ENCODE results near the gene HECTD4.
"Not testable (repeated sequence)": the region's sequence is repeated elsewhere in the genome, so short reads cannot be mapped to it uniquely, and the experiment has no call there.

The HECTD4 gene

DNA sequence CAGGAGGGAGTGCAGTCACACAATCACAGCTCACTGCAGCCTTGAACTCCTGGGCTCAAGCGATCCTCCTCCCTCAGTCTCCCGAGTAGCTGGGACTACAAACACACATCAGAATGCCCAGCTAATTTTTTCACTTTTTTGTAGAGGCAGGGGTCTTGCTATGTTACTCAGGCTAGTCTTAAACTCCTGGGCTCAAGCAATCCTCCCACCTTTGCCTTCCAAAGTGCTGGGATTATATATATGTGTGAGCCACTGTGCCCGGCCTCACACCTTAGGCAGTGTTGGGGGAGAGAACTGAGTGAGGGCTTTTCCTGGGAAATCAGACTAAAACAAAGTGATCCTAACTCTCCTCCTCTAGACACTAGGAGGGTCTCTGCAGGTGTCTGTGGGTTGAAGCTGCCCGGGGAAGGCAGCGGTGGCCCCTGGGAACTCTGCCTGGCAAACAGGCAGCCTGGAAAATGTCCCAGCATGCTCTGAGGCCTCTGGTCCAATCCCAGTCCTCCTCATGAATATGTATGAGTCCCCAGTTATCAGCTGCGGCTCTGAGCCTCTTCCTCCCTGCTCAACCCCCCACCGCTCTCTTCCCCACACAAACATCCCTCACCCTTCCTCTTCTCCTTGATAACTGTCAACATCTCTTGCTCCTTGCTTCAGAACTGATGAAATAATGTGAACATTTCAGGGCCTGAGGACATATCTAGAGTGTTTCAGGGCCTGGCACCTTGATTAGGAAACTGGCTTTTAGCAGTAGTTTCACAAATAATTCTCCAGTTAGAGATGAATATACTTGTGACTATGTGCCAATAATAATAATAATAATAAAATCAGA is 265.8 kb downstream of the HECTD4 start:
- DNase-seq (ENCODE audit: low read depth) = no peak

DNA sequence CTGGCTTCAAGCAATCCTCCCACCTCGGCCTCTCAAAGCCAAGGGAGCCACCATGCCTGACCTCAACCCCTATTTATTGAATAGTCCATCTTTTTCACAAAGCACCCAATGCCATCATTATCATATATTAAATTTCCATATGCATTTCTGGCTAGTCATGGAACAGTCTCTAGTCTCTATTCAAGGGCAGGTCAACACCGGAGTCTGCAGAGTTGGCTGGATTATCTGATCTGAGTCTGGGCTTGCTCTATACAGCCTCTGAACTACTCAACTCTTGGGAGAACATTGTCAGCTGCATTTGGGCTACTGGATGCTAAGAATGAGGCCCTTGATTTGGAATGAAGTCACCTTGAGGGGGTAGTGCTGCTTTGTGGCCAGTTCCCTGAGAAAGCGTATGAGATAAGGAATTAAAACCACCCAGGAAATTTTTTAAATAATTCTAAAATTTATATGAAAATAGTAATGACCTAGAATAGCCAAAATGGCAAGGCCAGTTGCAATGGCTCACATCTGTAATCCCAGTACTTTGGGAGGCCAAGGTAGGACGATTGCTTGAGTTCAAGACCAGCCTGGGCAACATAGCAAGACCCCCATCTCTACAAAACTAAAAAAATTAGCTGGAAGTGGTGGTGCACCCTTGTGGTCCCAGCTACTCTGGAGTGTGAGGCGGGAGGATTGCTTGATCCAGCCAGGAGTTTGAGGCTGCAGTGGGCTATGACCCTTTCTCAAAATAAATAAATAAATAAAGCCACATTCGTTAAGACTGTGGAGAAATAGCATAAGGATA is 266.8 kb downstream of the HECTD4 start:
- DNase-seq (ENCODE audit: low read depth) = no peak

DNA sequence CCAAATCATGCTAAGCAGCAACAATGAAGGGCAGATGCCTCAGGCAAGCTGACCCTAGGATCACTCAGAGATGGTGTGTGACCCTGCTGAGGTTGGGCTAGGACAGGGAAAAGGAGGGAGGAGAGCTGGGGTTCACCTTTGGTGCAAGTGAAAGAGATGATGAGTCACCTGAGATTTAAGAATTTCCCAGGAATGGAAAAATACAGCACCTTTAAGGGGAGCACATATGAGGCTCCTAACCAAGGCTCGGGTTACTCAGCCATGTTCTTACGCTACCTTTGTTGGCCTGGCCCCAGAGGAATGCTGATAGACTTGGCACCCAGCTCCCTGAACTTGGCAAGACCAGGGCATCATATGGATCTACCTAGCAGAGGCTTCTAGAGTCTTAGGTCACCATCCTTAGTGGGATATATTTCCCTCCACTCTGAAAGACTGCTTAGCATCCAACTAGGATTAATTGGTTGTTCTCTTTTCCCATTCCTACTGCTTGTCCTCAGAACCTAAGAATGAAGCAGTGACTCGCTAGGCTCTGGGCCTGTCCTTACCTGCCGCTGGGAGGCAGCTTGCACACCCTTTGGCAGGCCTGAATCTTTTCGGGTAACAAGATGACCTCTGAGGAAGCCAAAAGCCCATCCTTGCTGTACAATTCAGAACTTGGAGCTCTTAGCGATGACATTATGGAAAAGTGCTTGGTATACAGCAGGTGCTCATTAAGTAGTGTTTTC is 269.7 kb downstream of the HECTD4 start:
- no peak for DNase-seq (ENCODE audit: low read depth)

DNA sequence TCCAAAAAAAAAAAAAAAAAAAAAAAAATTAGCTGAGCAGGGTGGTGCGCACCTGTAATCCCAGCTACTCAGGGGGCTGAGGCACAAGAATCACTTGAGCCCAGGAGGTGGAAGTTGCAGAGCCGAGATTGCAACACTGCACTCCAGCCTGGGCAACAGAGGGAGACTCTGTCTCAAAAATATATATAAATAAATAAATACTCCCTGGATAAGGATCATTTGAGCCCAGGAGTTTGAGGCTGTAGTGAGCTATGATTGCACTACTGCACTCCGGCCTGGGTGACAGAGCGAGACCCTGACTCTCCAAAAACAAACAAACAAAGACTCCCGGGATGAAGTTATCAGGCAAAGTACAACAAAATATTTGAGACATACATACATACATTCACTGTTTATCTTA is 270.3 kb downstream of the HECTD4 start:
- no peak for DNase-seq (ENCODE audit: low read depth)

DNA sequence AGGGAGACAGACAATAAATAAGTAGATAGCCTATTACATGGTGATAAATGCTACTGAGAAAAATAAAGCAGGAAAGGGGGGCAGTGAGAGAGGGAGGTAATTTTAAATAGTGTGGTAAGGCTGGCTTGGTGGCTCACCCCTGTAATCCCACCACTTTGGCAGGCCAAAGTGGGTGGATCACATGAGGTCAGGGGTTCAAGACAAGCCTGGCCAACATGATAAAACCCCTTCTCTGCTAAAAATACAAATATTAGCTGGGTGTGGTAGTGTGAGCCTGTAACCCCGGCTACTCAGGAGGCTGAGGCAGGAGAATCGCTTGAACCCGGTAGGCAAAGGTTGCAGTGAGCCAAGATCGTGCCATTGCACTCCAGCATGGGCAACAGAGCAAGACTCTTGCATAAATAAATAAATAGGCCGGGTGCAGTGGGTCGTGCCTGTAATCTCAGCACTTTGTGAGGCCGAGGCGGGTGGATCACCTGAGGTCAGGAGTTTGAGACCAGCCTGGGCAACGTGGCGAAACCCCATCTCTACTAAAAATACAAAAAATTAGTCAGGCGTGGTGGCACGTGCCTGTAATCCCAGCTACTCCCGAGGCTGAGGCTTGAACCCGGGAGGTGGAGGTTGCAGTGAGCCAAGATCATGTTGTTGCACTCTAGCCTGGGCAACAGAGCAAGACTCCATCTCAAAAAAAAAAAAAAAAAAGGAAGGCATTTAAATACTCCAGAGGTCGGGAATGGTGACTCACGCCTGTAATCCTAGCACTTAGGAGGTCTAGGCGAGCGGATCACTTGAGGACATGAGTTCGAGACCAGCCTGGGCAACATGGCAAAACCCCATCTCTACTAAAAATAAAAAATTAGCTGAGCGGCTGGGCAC is 271.2 kb downstream of the HECTD4 start:
- not testable (repeated sequence) for DNase-seq (ENCODE audit: low read depth)

Data from non-pigmented ciliary epithelial cell (primary cell).